ENCODE results near the gene CAMSAP1.

CAMSAP1 gene

GRCh38 chr9:135792268-135793128 is 114.8 kb downstream of the CAMSAP1 start:
- no peak for DNase-seq (ENCODE audit: low read depth, low spot score)

GRCh38 chr9:135791431-135792267 is 115.7 kb downstream of the CAMSAP1 start:
- no peak for DNase-seq (ENCODE audit: low read depth, low spot score)

GRCh38 chr9:135790850-135791249 is 116.5 kb downstream of the CAMSAP1 start:
- no peak for DNase-seq (ENCODE audit: low read depth, low spot score)

- DNase-seq (ENCODE audit: low read depth, low spot score), result no peak
These were observed 117.0 kb downstream of the CAMSAP1 start for GRCh38 chr9:135790356-135790755.

GRCh38 chr9:135789838-135790291 is 117.5 kb downstream of the CAMSAP1 start:
- no peak for DNase-seq (ENCODE audit: low read depth, low spot score)

- no peak for DNase-seq (ENCODE audit: low read depth, low spot score)
These were observed 118.6 kb downstream of the CAMSAP1 start for GRCh38 chr9:135788576-135789300.

GRCh38 chr9:135787776-135788575 is 119.4 kb downstream of the CAMSAP1 start:
- DNase-seq (ENCODE audit: low read depth, low spot score), result no peak

GRCh38 chr9:135787317-135787716 is 120.0 kb downstream of the CAMSAP1 start:
- no peak for DNase-seq (ENCODE audit: low read depth, low spot score)

- no peak for DNase-seq (ENCODE audit: low read depth, low spot score)
These were observed 121.1 kb downstream of the CAMSAP1 start for GRCh38 chr9:135786146-135786690.

- DNase-seq (ENCODE audit: low read depth, low spot score), result no peak
These were observed 122.3 kb downstream of the CAMSAP1 start for GRCh38 chr9:135785013-135785575.

GRCh38 chr9:135783540-135784245 is 123.7 kb downstream of the CAMSAP1 start:
- no peak for DNase-seq (ENCODE audit: low read depth, low spot score)

GRCh38 chr9:135782946-135783345 is 124.4 kb downstream of the CAMSAP1 start:
- no peak for DNase-seq (ENCODE audit: low read depth, low spot score)

GRCh38 chr9:135780626-135781025 is 126.7 kb downstream of the CAMSAP1 start:
- DNase-seq (ENCODE audit: low read depth, low spot score), result no peak

GRCh38 chr9:135780086-135780485 is 127.3 kb downstream of the CAMSAP1 start:
- DNase-seq (ENCODE audit: low read depth, low spot score), result no peak

- no peak for DNase-seq (ENCODE audit: low read depth, low spot score)
These were observed 127.8 kb downstream of the CAMSAP1 start for GRCh38 chr9:135779571-135779970.

- no peak for DNase-seq (ENCODE audit: low read depth, low spot score)
These were observed 128.9 kb downstream of the CAMSAP1 start for GRCh38 chr9:135778421-135778820.

- DNase-seq (ENCODE audit: low read depth, low spot score), result no peak
These were observed 129.6 kb downstream of the CAMSAP1 start for GRCh38 chr9:135777623-135778177.

- no peak for DNase-seq (ENCODE audit: low read depth, low spot score)
These were observed 130.3 kb downstream of the CAMSAP1 start for GRCh38 chr9:135776893-135777622.

- DNase-seq (ENCODE audit: low read depth, low spot score), result no peak
These were observed 131.4 kb downstream of the CAMSAP1 start for GRCh38 chr9:135775911-135776310.
